ENCODE results near the gene COG5. TPM values are rescaled to one million over a fixed set of nuclear protein-coding genes. Genes with fewer than 3 reads are reported as not detected.

The COG5 gene
- total and polyA plus RNA-seq, 12 donors, result 4.4 to 43.8 (median 32.8) TPM

- Histone ChIP-seq H3K9me3 (replicated peaks in 1 of 3) (no peaks in the 10 kb centered on the region), H3K4me1 (replicated peaks in 1 of 2) (no peaks in the 10 kb centered on the region), H3K27ac (no peak overlapping the region), H3K36me3 (replicated peaks in 1 of 2) (no peaks in the 10 kb centered on the region), H3K4me3 (no peak overlapping the region), H3K27me3 (no peaks in the 10 kb centered on the region)
- no peak for TF ChIP-seq CTCF (IDR thresholded peaks at IDR 0.05)
- TF ChIP-seq POLR2A (IDR thresholded peaks at IDR 0.05), result no peak
- no peak for DNase-seq
- intact Hi-C loops (cut with DNase I), result no loop called here
These were observed 29.6 kb downstream of the COG5 start for GRCh38 chr7:107534139-107534538.

- no peak for DNase-seq
- TF ChIP-seq POLR2A (IDR thresholded peaks at IDR 0.05), result no peak
- no peak for TF ChIP-seq CTCF (IDR thresholded peaks at IDR 0.05)
- intact Hi-C loops (cut with DNase I), result no loop called here
These were observed 33.0 kb downstream of the COG5 start for GRCh38 chr7:107530751-107531150.

GRCh38 chr7:107528461-107528860 is 35.3 kb downstream of the COG5 start:
- Histone ChIP-seq H3K4me1 (replicated peaks in 1 of 2) (peaks cover 4 to 5% of the 10 kb centered on the region in 2 donors), H3K9me3 (replicated peaks in 1 of 3) (no peaks in the 10 kb centered on the region), H3K36me3 (replicated peaks in 1 of 2) (no peaks in the 10 kb centered on the region), H3K27ac (no peak overlapping the region), H3K27me3 (no peaks in the 10 kb centered on the region), H3K4me3 (no peak overlapping the region)
- no peak for DNase-seq
- intact Hi-C loops (cut with DNase I), result no loop called here
- TF ChIP-seq CTCF (IDR thresholded peaks at IDR 0.05) (no peak), POLR2A (IDR thresholded peaks at IDR 0.05) (no peak)

More at GRCh38 chr7:107530751-107531150, 33.0 kb downstream of the COG5 start:
- Histone ChIP-seq H3K9me3 (replicated peaks in 1 of 3) (no peaks in the 10 kb centered on the region), H3K27ac (no peak overlapping the region), H3K27me3 (no peaks in the 10 kb centered on the region), H3K36me3 (replicated peaks in 1 of 2) (no peaks in the 10 kb centered on the region), H3K4me3 (no peak overlapping the region), H3K4me1 (replicated peaks in 1 of 2) (peaks cover 4 to 5% of the 10 kb centered on the region in 2 donors)

- H3K9me3 ChIP-seq (replicated peaks in 1 of 3), result no peaks in the 10 kb centered on the region
- TF ChIP-seq POLR2A (IDR thresholded peaks at IDR 0.05), result no peak
- TF ChIP-seq CTCF (IDR thresholded peaks at IDR 0.05), result no peak
- H3K36me3 ChIP-seq (replicated peaks in 1 of 2), result no peaks in the 10 kb centered on the region
- H3K27me3 ChIP-seq, result no peaks in the 10 kb centered on the region
- no peak overlapping the region for H3K27ac ChIP-seq
- WGBS, 4 donors, result 57 to 80% (median 62%) methylated on average over 3 of the region's 3 CpGs
- H3K4me1 ChIP-seq (replicated peaks in 1 of 2), result peaks cover 4 to 5% of the 10 kb centered on the region in 2 donors
- intact Hi-C loops (cut with DNase I), result no loop called here
- no peak overlapping the region for H3K4me3 ChIP-seq
- DNase-seq, result no peak
These were observed 36.5 kb downstream of the COG5 start for GRCh38 chr7:107527196-107527595.

Measured in adrenal gland (tissue), 12 donors.